HCT116 (cell line): ENCODE results near the gene SLC52A1. TPM values are rescaled to one million over a fixed set of nuclear protein-coding genes. Genes with fewer than 3 reads are reported as not detected.

ENCODE experiments used
- ATAC-seq: fragments of 200-7000 bp; cut with Tn5 transposase; 2 replicates; pipeline ENCODE4 v1.9.1; 2020; ENCODE audit warnings: mild to moderate bottlenecking, moderate library complexity
- BruUV-seq: library from RNA; stranded (reverse); fragments of 400-500 nt; replicated peaks from 2 replicates; lab custom pipeline; 2021; lab: Mats Ljungman, UMichigan
- CTCF ChIA-PET: fragments of 300-600 bp; sonication (Branson Sonifier 250); formaldehyde crosslinking; loops from one replicate; lab custom pipeline; 2021; ENCODE audit warnings: antibody characterized with exemption; lab: Charles Lee
- POLR2A ChIA-PET: fragments of 300-600, 350-600 bp; sonication (Branson Sonifier 250); formaldehyde crosslinking; loops from one replicate; lab custom pipeline; 2021; ENCODE audit warnings: antibody characterized with exemption; lab: Charles Lee
- RAD21 ChIA-PET, 2 experiments: fragments of 300-600 bp; sonication (Branson Sonifier 250); formaldehyde crosslinking; loops; one replicate each; lab custom pipeline; 2023; ENCODE audit warnings: low total read pairs in 2 of 2; ENCODE audit not compliant: uncharacterized antibody in 2 of 2, unreplicated experiment in 2 of 2, low non-redundant PET in 1 of 2; lab: Charles Lee
- DNase-seq: peaks from one replicate; pipeline ENCODE4 v3.0.0-alpha.2; 2010; ENCODE audit warnings: low read depth, low spot score
- H2AFZ ChIP-seq: fragments of 200-600 bp; shearing (Covaris generic), sonication (generic); 2 replicates; pipeline ENCODE4 v1.6.1; 2017; ENCODE audit warnings: low read depth, mixed run types, mixed read lengths, antibody characterized with exemption, low read length; ENCODE audit not compliant: poor library complexity, severe bottlenecking
- H3K27ac ChIP-seq: 2 replicates; pipeline ENCODE4 v1.5.1; 2012; ENCODE audit warnings: low read depth, low read length
- H3K27me3 ChIP-seq: fragments of 200-600 bp; sonication (generic); 2 replicates; pipeline ENCODE4 v1.6.1; 2016; ENCODE audit warnings: mixed run types, low read length, mixed read lengths; ENCODE audit not compliant: insufficient read depth
- H3K36me3 ChIP-seq, 2 experiments: fragments of 200-500 bp in 1 of 2; fragments of 200-600 bp in 1 of 2; sonication (Bioruptor generic) in 1 of 2; sonication (generic) in 1 of 2; 2 replicates each; pipeline versions ENCODE4 v1.5.1 to v1.6.1; 2014 to 2016; ENCODE audit warnings: low read length in 2 of 2, inconsistent platforms in 1 of 2, mixed read lengths in 1 of 2, mixed run types in 1 of 2; ENCODE audit not compliant: insufficient read depth in 2 of 2, control insufficient read depth in 1 of 2
- H3K4me1 ChIP-seq, 2 experiments: fragments of 200-600 bp in 1 of 2; sonication (generic) in 1 of 2; 2 replicates each; pipeline versions ENCODE4 v1.5.1 to v1.6.1; 2012 to 2017; ENCODE audit warnings: low read length in 2 of 2, inconsistent platforms in 1 of 2, mild to moderate bottlenecking in 1 of 2, mixed read lengths in 1 of 2, mixed run types in 1 of 2, moderate library complexity in 1 of 2; ENCODE audit not compliant: insufficient read depth in 2 of 2, control insufficient read depth in 1 of 2
- H3K4me2 ChIP-seq: fragments of 200-600 bp; sonication (generic); 2 replicates; pipeline ENCODE4 v1.6.1; 2017; ENCODE audit warnings: mixed run types, low read length, mixed read lengths
- H3K4me3 ChIP-seq, 2 experiments: fragments of 200-600 bp in 1 of 2; sonication (generic) in 1 of 2; replicated peaks in 1 of 2; 2 replicates each; pipeline ENCODE4 v1.5.1; 2011 to 2016; ENCODE audit warnings: low read length in 2 of 2, control low read depth in 1 of 2, low read depth in 1 of 2, mild to moderate bottlenecking in 1 of 2, mixed read lengths in 1 of 2, mixed run types in 1 of 2
- H3K79me2 ChIP-seq: fragments of 200-600 bp; sonication (generic); 2 replicates; pipeline ENCODE4 v1.6.1; 2017; ENCODE audit warnings: mild to moderate bottlenecking, mixed run types, low read length, moderate library complexity, mixed read lengths; ENCODE audit not compliant: insufficient read depth
- H3K9ac ChIP-seq: fragments of 200-600 bp; sonication (generic); 2 replicates; pipeline ENCODE4 v1.6.1; 2016; ENCODE audit warnings: low read length, mixed read lengths
- H3K9me2 ChIP-seq: fragments of 200-600 bp; sonication (generic), shearing (Covaris generic); 2 replicates; pipeline ENCODE4 v1.6.1; 2017; ENCODE audit warnings: mixed run types, mild to moderate bottlenecking, moderate library complexity; ENCODE audit not compliant: insufficient read depth
- H3K9me3 ChIP-seq, 2 experiments: fragments of 200-500 bp in 1 of 2; fragments of 200-600 bp in 1 of 2; sonication (Bioruptor generic) in 1 of 2; sonication (generic) in 1 of 2; 2 replicates each; pipeline ENCODE4 v1.6.1; 2014 to 2017; ENCODE audit warnings: low read length in 2 of 2, mixed read lengths in 2 of 2, inconsistent platforms in 1 of 2, low read depth in 1 of 2, mild to moderate bottlenecking in 1 of 2, mixed run types in 1 of 2, moderate library complexity in 1 of 2; ENCODE audit not compliant: control insufficient read depth in 1 of 2, insufficient read depth in 1 of 2
- H4K20me1 ChIP-seq: fragments of 200-600 bp; sonication (generic), shearing (Covaris generic); 2 replicates; pipeline ENCODE4 v1.6.1; 2017; ENCODE audit warnings: mixed run types, mild to moderate bottlenecking, moderate library complexity; ENCODE audit not compliant: insufficient read depth
- ATF3 ChIP-seq: IDR thresholded peaks from 2 replicates; pipeline ENCODE4 v1.6.1; 2012
- CBX3 ChIP-seq: IDR thresholded peaks from 2 replicates; pipeline ENCODE4 v1.6.1; 2012; ENCODE audit warnings: low read depth
- CEBPB ChIP-seq: IDR thresholded peaks from 2 replicates; pipeline ENCODE4 v1.6.1; 2012; ENCODE audit warnings: low read depth
- EGR1 ChIP-seq: IDR thresholded peaks from 2 replicates; pipeline ENCODE4 v1.6.1; 2012; ENCODE audit warnings: low read depth
- ELF1 ChIP-seq: IDR thresholded peaks from 2 replicates; pipeline ENCODE4 v1.6.1; 2012; ENCODE audit warnings: low read depth, borderline replicate concordance
- EZH2 ChIP-seq: fragments of 200-600 bp; sonication (generic); IDR thresholded peaks from 2 replicates; pipeline ENCODE4 v1.6.1; 2017; ENCODE audit warnings: antibody characterized with exemption, mixed run types
- EZH2phosphoT487 ChIP-seq: fragments of 200-600 bp; IDR thresholded peaks from 2 replicates; pipeline ENCODE4 v1.6.1; 2018; ENCODE audit warnings: antibody characterized with exemption, borderline replicate concordance
- JUND ChIP-seq: IDR thresholded peaks from 2 replicates; pipeline ENCODE4 v1.6.1; 2012
- POLR2AphosphoS5 ChIP-seq: IDR thresholded peaks from 2 replicates; pipeline ENCODE4 v1.6.1; 2011; ENCODE audit warnings: mild to moderate bottlenecking, low read depth, low read length, moderate library complexity
- RAD21 ChIP-seq: IDR thresholded peaks from 2 replicates; pipeline ENCODE4 v1.6.1; 2012; ENCODE audit warnings: low read depth, mild to moderate bottlenecking
- REST ChIP-seq: IDR thresholded peaks from 2 replicates; pipeline ENCODE4 v1.6.1; 2012; ENCODE audit warnings: low read depth
- SIN3A ChIP-seq: IDR thresholded peaks from 2 replicates; pipeline ENCODE4 v1.6.1; 2012; ENCODE audit warnings: low read depth
- SRF ChIP-seq: IDR thresholded peaks from 2 replicates; pipeline ENCODE4 v1.6.1; 2012; ENCODE audit warnings: low read depth
- TCF7L2 ChIP-seq: IDR thresholded peaks from 2 replicates; pipeline ENCODE4 v1.7.0; 2011; ENCODE audit warnings: borderline replicate concordance, inconsistent platforms; ENCODE audit not compliant: insufficient read depth, insufficient read length; ENCODE audit errors: extremely low read depth
- YY1 ChIP-seq: IDR thresholded peaks from 2 replicates; pipeline ENCODE4 v1.6.1; 2011; ENCODE audit warnings: low read length, low read depth, moderate library complexity, mild to moderate bottlenecking; ENCODE audit not compliant: insufficient replicate concordance; ENCODE audit errors: extremely low read depth
- ZBTB33 ChIP-seq: IDR thresholded peaks from 2 replicates; pipeline ENCODE4 v1.6.1; 2011; ENCODE audit warnings: mild to moderate bottlenecking, low read length, moderate library complexity; ENCODE audit not compliant: insufficient replicate concordance; ENCODE audit errors: extremely low read depth
- ZNF274 ChIP-seq: fragments of 200-500 bp; sonication (Bioruptor generic); IDR thresholded peaks from 2 replicates; pipeline ENCODE4 v1.6.1; 2014; ENCODE audit warnings: mild to moderate bottlenecking, low read depth, low read length, inconsistent platforms
- intact Hi-C: fragments of 100-400 bp; cut with micrococcal nuclease; formaldehyde crosslinking; loops from 2 replicates; pipeline ENCODE4 v1.10.0; 2022
- total RNA-seq: library from RNA; stranded (reverse); gene quantifications from one replicate; pipeline ENCODE4 v1.2.1, GENCODE V29; 2021; ENCODE audit not compliant: unreplicated experiment
- TF ChIP-seq, protein P1 (sequence below): IDR thresholded peaks from 2 replicates; pipeline ENCODE4 v1.6.1; 2012

The SLC52A1 gene
- total RNA-seq, 1 experiment from 2014 or later: not detected

- Histone ChIP-seq H3K79me2 (peaks cover 34% of the 10 kb centered on the region), H3K4me3 (no peak overlapping the region), H3K4me2 (no peak overlapping the region), H3K27ac (no peak overlapping the region), H3K9me2 (no peaks in the 10 kb centered on the region), H2AFZ (no peak overlapping the region), H3K27me3 (no peaks in the 10 kb centered on the region), H3K9ac (no peak overlapping the region), H3K36me3 (peaks cover 36 to 46% of the 10 kb centered on the region in 2 experiments), H4K20me1 (no peaks in the 10 kb centered on the region), H3K9me3 (no peaks in the 10 kb centered on the region), H3K4me1 (peaks cover 9 to 25% of the 10 kb centered on the region in 2 experiments)
- intact Hi-C loops: no loop called here
- DNase-seq (no peak), ATAC-seq (no peak)
- TF ChIP-seq ELF1 (no peak), SIN3A (no peak), REST (no peak), CEBPB (no peak), YY1 (no peak), CBX3 (no peak), ZBTB33 (no peak), ATF3 (no peak), SRF (no peak), EZH2phosphoT487 (no peak), TCF7L2 (no peak), JUND (no peak), ZNF274 (no peak), EZH2 (no peak), POLR2AphosphoS5 (no peak), RAD21 (no peak), EGR1 (no peak)
- TF ChIP-seq, protein P1, sequence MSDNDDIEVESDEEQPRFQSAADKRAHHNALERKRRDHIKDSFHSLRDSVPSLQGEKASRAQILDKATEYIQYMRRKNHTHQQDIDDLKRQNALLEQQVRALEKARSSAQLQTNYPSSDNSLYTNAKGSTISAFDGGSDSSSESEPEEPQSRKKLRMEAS: no peak
- CTCF ChIA-PET: no interaction called here
- RAD21 ChIA-PET: no interaction called here
- BruUV-seq: no TSS peak
- POLR2A ChIA-PET: no interaction called here
Observed at GRCh38 chr17:5002121-5002788, 33.0 kb downstream of the SLC52A1 start.
